ENCODE data around the gene TWIST2.

TWIST2 gene

DNA sequence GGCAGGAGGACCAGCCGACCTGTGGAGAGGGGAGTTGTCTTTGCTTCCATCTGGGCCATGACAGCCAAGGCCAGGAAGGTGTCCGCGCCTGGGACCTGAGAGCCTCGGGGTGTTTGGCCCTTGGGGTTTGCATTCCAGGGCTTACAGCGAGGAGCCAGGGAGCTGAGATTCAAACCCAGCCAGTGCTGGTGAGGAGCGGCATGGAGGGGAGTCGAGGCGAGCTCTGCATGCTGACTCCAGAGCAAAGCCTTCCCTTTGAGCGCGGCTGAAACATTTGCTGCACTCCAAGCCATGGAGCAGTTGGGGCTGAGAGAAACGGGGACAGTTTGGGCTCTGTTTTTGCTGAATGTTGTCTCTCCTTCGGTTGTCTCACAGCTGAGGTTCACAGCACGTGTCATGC is 77.4 kb downstream of the TWIST2 start:
- DNase-seq, result no peak

DNA sequence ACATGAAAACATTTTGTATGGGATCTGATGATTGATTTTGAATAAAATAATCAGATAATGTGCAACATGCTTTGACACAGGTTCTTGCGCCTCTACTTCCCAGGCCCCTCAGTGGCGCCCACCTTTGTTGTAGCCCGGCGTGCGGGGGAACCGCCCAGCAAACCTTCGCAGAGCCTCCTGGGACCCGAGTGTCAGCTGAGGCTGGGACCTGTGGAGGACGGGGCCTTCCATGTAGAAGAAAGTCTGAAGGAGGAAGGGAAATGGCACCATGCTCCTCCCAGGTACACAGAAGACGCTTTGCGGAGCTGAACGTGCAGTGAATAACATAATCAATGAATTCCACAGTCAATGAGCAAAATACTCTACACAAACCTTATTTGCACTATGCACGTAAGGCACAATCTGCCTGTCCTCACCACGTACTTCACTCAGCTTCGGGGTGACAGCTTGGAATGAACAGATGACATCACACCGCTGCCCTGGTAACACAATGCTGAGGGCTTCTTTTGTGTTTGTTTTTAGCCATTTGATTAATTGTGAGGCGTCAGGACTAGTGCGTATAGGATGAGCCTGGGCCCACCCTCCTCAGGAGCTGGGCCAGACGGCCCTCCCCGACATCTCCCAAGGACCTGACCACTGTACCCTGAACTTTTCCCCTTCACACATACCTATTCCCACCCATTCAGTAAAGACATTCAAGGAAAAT is 78.1 kb downstream of the TWIST2 start:
- DNase-seq, result no peak

DNA sequence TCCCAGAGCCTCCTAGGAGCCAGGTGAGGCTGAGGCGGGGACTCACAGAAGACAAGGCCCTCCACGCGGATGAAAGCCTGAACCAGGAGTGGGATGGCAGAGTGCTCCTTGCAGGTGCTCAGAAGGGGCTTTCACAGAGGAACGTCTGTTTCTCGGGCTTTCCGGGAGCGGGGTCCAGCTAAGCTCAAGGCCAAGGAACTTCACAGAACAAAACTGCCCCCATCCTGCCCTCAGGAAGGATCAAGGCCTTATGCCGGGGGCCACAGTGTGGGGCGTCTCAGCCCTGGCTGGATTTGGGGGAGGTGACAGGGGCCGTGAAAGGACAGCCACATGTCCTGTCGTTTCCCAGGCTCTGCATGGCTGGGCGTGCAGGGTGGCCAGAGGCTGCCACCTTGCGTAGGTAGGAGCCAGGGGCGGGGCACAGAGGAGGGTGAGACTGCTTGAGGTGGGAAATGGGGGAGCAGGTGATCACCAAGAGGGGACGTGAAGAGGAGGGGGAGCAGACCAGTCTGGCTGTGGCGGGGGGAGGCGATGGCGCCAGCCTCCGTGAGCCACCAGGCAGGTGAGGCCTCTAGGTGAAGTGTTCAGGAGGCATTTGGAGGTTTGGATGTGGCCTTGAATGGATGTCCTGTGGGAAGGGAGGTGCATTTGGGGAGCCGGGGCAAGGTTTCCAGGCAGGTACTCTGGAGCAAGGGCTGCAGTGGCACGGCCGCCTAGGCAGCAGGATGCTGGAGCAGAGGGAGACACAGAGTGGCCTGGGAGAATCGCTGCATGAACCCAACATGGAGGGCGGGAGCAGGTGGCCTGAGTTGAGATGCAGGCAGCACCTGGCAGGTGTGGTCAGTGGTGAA is 79.1 kb downstream of the TWIST2 start:
- no peak for DNase-seq

DNA sequence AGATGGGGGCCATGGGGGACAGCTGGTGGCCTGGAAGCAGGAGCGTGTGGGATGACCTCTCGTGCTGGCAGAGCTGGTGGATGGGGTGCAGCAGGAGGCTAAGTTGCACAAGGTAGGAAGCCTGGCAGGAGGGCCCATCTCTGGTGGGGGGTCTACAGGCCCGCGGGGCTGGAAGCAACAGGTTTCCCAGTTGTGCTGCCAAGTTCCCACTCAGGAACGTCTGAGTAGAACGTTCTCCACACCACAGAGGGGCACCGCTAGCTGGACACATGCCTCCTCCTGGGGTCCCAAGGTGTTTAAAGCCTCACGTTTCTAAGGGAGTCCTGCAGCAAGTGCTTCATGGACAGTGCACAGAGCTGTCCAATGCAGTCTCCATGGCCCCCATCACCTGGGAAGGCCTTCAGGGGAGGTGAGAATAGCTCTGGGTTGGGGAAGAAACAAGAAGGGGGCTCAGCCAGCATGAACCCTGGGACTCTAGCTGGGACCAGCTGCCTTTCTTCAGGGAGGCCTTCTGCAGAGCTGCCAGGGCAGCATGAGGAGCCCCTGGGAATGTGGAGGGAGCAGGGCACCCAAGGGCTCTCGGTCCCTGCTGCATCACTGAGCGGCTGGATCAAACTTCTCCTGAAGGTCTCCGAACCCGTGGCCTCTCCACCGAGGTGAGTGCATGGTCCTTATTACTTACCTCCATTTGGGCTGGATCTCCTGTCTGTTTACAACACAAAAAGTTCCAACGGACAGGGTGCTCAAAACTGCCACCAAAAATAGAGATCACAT is 80.0 kb downstream of the TWIST2 start:
- DNase-seq, result no peak

DNA sequence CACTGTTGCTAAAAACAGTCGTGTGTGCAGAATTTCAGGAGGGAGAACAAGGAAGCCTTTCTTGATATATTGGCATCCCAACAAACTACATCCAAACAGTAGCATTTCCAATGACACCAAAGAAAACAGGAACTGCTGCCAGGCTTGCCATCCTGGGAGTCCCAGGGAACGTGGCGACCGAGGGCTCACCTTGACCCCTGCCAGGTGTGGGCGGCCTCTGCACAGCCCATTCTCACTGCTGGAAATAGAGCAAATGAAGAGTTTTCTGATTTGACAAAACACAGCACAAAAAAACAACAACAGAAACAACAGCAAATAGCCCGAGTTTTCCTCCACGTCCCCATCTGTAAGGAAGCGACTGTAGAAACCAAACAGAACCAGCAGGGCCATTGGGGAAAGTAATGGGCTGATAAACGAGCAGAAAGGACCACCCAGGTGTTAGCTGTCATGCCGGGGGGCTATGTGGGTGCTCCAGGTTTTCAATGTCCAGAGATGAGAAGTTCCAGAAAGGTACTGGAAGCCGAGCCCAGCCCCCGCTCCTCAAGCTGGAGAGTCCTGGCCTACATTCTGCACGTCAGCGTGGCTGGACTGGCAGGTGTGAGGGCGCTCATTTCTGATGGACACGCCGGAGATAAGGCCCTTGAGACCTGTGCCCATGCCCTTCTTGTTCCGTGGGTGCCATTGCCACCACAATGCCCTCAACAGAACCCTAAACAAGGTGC is 80.8 kb downstream of the TWIST2 start:
- DNase-seq, result no peak

DNA sequence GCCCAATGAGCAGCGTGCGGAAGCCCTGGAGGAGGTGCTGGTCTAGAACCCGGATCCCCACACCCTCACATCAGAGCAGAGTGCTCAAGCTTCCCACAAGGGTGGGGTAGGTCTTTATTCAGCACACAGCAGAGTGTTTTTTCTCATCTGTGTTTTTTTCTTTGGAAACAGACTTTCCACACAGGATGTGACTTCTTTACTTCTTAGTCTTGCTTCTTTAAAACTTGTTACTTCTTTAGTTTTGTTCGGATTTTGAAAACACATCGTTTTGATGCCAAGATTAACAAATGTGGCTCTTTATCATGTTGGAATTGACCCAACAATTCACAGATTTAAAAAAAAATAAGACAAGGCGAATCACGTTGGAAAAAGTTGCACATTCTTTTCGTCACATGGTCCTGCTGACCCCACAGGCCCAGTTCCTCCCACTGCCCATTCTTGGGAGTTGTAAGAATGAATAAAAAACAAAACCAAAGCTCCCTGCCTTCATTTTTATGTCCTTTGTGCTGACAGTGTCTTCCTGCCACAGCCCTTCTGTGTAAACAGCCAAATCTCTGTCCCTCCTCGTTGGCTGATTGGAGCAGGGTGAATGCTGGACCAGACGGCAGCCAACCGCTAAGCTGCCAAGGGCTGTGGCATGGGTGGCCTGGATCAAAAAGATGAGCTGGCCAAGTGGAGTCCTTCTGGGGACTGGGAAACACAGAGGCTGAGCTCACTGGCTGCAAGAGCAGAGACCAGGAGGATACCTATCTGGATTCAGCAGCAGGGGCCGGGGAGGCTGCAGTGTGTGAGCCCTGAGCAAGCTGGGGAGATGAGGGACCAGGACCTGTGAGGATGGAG is 81.6 kb downstream of the TWIST2 start:
- DNase-seq, result no peak

DNA sequence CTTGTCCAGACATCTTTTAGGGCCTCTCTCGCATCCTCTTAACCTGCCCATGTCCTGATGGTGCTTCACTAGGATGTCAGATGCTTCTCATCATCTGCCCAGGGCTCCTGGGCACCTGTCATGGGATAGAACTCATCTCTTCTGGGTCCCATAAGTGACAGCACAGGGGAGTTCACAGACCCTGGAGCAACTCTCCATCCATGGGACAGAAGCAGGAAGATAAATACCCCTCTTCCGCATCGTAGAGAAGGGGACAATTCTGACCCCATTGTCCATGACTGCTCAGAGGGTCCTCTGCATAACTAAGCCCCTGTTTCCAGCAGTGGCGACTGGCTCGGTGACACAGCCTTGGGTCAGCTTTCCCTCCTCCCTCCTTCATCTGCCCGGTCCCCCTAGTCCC is 82.3 kb downstream of the TWIST2 start:
- DNase-seq, result no peak

DNA sequence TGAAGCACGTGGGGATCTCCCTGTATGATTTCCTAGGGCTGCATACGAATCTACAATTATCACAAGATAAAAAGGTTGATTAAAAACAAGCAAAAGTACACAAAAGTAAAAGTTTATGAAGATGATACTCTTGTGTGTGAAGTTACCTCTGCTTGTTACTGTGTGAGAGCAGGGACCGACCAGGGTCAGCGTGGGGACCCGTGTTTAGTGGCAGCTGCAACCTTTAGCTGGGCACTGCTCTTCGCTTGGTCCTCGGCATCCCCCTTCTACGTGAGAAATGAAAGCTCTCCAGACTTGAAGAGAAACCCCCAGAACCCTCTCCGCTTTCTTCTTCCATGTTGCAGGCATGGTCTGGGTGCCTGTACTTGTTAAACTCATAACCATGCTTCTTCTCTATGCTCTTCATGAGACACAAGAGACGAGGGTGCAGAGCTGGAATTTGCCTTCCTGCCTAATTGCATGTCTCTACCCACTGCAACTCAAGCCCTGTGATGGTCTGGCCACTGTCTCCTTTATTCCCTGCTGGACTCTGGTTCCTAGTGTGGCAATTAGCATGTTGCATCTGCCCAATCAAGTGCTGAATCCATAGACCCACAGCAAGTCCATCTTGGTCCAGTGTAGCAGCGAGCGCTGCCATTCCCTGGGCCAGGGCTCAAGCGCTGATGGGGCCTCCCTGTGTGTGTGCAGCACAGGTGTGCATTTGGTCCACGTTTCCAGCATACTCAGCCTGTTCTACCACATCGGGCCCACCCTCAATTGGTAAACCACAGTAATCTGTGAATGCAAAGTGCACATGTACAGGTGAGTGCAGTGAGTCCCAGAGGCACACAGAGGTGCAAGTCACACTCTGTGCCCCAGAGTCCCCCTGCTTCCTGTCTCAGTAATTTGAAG is 88.5 kb downstream of the TWIST2 start:
- no peak for DNase-seq

DNA sequence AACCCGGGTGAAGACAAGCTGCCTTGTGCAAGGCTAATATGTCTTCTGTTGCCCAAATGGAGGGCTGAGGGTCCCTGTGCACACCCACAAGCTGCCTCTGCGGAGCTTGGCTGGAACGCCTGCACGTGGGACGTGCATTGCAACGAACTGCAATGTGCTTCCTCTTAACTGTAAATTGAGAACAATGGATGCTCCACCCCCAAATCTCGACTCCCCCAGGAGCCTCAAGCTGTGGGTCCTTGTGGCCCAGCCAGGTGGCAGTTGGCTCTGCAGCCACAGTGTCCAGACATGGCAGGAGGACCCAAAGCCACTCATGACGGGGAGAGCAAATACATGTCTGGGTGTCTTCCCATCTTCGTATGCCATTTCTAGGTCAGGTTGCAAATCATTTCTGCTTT is 90.1 kb downstream of the TWIST2 start:
- no peak for DNase-seq

DNA sequence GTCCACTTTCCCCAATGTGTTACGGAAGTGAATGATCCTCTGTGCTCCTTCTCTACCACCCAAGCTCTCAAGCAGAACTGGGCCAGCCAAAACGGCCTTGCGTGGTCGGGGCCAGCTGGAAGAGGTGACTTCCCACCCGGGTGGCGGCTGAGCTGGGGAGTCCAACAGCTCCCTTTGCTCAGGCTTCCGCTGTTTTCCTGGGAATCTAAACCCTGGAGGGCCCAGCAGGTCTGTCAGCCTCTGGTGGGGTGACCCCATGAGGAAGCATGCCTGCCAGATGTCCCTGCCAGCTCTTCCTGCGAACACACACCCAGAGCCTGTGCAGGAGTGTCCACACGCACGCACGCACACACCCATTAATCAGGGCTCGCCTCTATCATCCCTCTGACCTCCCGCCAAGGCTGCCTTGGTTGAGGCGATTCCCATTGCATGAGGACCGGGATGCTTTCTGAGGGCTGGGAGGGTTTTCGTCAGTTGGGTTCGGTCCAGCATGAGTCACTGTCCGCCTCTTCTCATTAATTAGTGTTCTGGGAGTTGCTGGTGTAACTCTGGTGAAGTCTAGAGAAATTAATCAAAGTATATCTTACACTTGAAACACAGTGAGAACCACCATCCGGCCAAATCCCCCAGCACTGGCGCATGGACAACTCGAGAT is 90.6 kb downstream of the TWIST2 start:
- no peak for DNase-seq

DNA sequence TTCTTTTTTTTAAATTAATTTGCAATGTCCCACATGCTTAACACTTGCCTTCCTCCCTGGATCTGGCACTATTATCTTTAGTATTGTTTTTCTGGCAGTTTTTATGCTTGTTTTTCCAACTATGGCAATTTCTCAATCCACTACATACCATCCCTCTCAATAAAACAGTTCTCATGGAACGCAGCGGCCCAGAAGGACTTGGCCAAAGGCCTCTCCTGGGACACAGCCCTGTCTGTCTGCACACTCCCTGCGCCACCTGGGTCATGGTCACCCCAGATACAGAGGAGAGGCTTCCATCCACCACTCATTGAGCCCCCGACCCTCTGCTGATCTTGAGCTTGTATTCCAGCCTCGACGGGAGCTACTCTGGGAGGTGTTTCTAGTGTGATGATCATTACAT is 91.2 kb downstream of the TWIST2 start:
- DNase-seq, result no peak

DNA sequence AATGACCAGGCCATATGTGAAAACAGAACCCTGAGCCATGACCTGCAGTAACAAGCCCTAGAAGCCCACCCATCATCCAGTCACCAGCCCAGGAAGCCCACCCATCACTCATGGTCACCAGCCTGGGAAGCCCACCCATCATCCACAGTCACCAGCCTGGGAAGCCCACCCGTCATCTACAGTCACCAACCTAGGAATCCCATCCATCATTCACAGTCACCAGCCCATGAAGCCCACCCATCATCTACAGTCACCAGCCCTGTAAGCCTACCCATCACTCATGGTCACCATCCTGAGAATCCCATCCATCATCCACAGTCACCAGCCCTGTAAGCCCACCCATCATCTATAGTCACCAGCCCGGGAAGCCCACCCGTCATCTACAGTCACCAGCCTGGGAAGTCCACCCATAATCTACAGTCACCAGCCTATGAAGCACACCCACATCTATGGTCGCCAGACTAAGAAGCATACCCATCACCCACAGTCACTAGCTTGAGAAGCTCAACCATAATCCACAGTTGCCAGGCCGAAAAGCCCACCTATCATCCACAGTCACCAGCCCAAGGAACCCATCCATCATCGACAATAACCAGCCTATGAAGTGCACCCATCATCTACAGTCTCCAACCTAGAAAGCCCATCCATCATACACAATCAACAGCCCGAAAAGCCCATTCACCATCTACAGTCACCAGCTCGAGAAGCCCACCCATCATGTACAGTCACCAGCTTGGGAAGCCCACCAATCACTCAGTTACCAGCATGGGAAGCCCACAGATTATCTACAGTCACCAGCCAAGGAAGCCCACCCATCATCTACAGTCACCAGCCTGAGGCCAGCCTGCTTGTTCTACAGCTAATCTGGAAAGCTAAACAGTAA is 91.9 kb downstream of the TWIST2 start:
- no peak for DNase-seq

DNA sequence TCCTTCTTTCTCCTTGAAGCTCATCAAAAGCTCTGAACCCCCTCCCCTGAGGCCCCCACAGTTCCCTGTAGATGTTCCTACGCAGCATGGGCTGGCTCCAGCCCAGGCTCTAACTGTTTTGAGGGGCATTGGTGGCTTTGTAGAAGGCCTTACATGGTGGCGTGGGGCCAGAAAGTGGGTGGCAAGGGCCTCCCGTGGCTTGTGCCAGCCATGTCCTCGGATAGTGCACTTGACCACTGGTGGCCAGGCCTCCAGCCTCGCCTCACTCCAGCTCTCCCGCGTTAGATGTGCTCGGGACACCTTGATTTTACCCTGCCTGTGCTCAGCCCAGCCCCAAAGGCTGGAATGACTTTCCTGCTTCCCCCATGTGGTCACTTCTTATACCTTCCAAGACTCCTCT is 92.9 kb downstream of the TWIST2 start:
- no peak for DNase-seq

DNA sequence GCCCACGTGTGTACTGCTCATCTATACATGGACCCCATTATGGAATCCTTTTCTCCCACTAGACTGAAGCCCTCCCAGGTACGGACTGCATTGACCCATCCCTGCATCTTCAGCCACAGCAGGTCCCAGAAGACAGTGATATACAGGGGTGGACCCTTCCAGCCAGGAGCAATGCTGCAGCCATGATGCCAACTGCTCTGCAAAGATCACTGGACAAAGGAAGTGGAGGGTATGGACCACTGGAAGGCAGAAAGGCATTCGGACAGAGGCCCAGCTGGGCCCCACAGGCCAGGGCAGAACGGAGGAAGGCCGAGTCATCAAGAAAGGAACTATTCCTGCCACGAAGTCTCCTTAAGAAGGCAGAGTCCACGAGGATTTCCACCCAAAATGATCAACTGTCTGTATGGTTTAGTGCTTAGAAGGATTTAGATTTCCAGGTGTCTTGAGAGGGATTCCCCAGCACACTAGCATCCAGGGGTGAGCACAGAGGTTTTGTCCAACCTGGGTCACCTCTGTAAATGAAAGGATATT is 93.4 kb downstream of the TWIST2 start:
- no peak for DNase-seq

DNA sequence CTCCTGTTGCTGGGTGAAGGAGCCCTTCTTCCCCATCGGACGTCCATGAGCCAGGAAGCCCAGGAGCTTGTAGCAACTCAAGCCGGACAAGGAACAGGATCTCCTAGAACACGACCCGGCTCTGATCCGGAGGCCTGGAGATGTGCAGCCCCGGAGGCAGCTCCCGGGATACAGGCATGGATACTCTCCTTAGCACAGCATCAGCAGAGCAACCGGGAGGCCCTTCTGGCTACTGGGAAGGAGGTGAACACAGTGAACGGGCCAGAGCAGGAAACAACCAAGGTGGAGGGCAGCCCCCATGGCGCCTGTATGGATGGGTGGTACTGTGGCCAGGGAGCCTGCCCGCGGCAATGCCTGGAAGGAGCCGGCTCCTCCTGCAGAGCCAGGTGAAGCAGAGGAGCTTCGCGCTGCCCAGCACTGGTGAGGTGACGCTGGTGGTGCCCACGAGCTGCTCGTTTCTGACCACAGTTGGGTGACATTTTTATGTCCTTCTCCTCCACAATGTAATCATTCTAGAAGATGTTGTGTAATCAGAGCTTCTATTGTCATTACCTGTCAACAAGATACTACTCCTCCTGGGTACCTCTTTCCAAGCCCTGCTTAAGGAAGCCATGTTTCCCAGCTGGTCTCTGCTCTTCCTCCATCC is 94.3 kb downstream of the TWIST2 start:
- DNase-seq, result no peak

DNA sequence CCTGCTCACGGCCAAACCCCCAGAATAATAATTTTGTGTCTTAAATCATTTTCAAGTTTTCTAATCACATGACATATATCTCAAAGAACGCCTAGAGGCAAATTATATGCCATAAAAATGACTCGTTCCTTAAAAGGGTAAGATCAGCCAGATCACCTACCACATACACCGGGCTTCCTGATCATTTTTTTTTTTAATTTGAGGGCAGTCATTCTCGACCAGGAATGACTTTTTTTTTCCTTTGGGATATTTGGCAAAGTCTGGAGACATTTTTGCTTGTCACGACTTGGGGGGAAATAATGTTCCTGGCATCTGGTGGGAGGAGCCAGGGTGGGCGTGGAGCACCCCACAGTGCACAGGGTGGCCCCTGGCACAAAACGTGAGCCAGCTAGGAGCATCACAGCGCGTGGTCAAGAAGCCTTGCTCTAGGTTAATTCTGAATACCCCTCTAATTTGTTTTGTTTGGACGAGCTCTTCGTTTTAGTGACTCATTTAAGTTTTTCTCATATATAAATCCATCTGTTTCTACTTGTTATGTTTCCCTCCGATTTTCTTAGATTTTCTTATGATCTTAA is 94.9 kb downstream of the TWIST2 start:
- DNase-seq, result no peak

DNA sequence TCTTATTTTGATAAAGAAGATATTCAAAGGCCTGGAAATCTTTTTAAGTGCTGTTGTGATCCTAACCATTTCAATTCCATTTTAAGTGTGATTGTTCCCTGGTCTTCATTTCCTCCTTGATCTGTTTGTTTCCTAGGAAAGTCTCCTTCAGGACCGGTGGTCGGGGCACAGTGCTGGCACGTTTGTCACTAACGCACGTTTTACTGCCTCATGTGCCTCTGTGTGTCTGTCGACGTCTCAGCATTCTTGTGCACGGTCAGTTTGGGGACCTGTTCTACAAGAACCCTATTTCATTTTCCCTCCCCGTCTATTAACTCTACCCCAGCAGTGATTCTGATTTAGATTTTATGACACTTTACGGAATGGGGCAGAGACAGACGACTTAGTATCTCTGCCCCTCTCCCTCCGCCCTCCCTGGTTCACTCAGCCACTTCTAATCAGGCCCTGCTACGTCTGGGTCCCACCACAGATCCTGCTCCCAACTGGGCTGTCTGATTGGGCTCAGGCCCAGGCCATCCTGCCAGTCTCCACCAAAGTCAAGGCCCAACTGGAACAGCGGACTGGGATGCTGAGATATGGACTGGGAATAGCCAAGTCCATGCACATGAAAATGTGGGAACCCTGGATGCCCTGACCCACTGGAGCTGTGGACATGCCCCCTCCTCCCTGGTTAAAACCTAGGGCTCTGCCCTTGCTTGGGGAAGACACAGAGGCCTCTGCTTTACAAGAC is 95.6 kb downstream of the TWIST2 start:
- no peak for DNase-seq
